IMR-90 (cell line): ENCODE measurements around the gene SREBF2.

Experiments
- BHLHE40 ChIP-seq: fragments of 150-350 bp; IDR thresholded peaks from 2 replicates; pipeline ENCODE4 v1.6.1; 2016; ENCODE audit warnings: mild to moderate bottlenecking, low read depth, low read length
- TF ChIP-seq, protein P1 (sequence below): conservative IDR thresholded peaks from 2 replicates; pipeline ENCODE4 v1.5.1; 2012; ENCODE audit warnings: mild to moderate bottlenecking, low read depth, low read length, improper control_type of control experiment

GRCh38 chr22:41826021-41826420 lies 6.9 kb upstream of the SREBF2 start:
- TF ChIP-seq, protein P1, sequence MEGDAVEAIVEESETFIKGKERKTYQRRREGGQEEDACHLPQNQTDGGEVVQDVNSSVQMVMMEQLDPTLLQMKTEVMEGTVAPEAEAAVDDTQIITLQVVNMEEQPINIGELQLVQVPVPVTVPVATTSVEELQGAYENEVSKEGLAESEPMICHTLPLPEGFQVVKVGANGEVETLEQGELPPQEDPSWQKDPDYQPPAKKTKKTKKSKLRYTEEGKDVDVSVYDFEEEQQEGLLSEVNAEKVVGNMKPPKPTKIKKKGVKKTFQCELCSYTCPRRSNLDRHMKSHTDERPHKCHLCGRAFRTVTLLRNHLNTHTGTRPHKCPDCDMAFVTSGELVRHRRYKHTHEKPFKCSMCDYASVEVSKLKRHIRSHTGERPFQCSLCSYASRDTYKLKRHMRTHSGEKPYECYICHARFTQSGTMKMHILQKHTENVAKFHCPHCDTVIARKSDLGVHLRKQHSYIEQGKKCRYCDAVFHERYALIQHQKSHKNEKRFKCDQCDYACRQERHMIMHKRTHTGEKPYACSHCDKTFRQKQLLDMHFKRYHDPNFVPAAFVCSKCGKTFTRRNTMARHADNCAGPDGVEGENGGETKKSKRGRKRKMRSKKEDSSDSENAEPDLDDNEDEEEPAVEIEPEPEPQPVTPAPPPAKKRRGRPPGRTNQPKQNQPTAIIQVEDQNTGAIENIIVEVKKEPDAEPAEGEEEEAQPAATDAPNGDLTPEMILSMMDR = no peak
- TF ChIP-seq BHLHE40 = no peak
